Glutamatergic neuron (in vitro differentiated cells): ENCODE results near the gene TANGO2. TPM values are rescaled to one million over a fixed set of nuclear protein-coding genes. Genes with fewer than 3 reads are reported as not detected.
A peak's percentile ranks its signal among the peaks of the same experiment; 100 is the strongest.

Experiments used
- DNase-seq: peaks from one replicate; pipeline ENCODE4 v3.0.0; 2022
- H3K27ac Mint-ChIP-seq: one replicate; pipeline ENCODE4 v1.8.0; 2020; ENCODE audit warnings: mild to moderate bottlenecking, mixed read lengths, inconsistent platforms; ENCODE audit not compliant: unreplicated experiment
- H3K27me3 Mint-ChIP-seq: one replicate; pipeline ENCODE4 v1.8.0; 2020; ENCODE audit warnings: mild to moderate bottlenecking, moderate library complexity, mixed read lengths, inconsistent platforms; ENCODE audit not compliant: unreplicated experiment
- H3K36me3 Mint-ChIP-seq: one replicate; pipeline ENCODE4 v1.8.0; 2020; ENCODE audit warnings: mild to moderate bottlenecking, mixed read lengths, inconsistent platforms; ENCODE audit not compliant: unreplicated experiment
- H3K4me1 Mint-ChIP-seq: one replicate; pipeline ENCODE4 v1.8.0; 2020; ENCODE audit warnings: mild to moderate bottlenecking, low read depth, mixed read lengths, inconsistent platforms; ENCODE audit not compliant: unreplicated experiment
- H3K4me3 Mint-ChIP-seq: one replicate; pipeline ENCODE4 v1.8.0; 2020; ENCODE audit warnings: mild to moderate bottlenecking, mixed read lengths, inconsistent platforms; ENCODE audit not compliant: unreplicated experiment
- H3K9me3 Mint-ChIP-seq: one replicate; pipeline ENCODE4 v1.8.0; 2020; ENCODE audit warnings: mild to moderate bottlenecking, moderate library complexity, mixed read lengths, inconsistent platforms; ENCODE audit not compliant: unreplicated experiment
- CTCF ChIP-seq: fragments of 200-600 bp; sonication (generic); IDR thresholded peaks from one replicate; pipeline ENCODE4 v1.5.0; 2021; ENCODE audit not compliant: partially characterized antibody, unreplicated experiment
- total RNA-seq: library from RNA; stranded (reverse); fragmentation: NEBNext Ultra II Directional; extraction: Animal tissue kit (Norgen Biotek cat#: 25700); gene quantifications from one replicate; pipeline ENCODE4 v1.2.1, GENCODE V29; 2021; ENCODE audit not compliant: unreplicated experiment

TANGO2 gene
- total RNA-seq, 1 donor from 2014 or later, result 31.8 TPM

GRCh38 chr22:20027966-20028854 is 7.3 kb downstream of the TANGO2 start:
- Mint-ChIP-seq H3K27ac (no peak overlapping the region), H3K27me3 (peaks cover 2% of the 10 kb centered on the region), H3K9me3 (peaks cover 2% of the 10 kb centered on the region), H3K36me3 (no peaks in the 10 kb centered on the region), H3K4me1 (peaks cover 11% of the 10 kb centered on the region), H3K4me3 (no peak overlapping the region)
- TF ChIP-seq CTCF, result peak; percentile 53
- peak; percentile 25 for DNase-seq

DNA sequence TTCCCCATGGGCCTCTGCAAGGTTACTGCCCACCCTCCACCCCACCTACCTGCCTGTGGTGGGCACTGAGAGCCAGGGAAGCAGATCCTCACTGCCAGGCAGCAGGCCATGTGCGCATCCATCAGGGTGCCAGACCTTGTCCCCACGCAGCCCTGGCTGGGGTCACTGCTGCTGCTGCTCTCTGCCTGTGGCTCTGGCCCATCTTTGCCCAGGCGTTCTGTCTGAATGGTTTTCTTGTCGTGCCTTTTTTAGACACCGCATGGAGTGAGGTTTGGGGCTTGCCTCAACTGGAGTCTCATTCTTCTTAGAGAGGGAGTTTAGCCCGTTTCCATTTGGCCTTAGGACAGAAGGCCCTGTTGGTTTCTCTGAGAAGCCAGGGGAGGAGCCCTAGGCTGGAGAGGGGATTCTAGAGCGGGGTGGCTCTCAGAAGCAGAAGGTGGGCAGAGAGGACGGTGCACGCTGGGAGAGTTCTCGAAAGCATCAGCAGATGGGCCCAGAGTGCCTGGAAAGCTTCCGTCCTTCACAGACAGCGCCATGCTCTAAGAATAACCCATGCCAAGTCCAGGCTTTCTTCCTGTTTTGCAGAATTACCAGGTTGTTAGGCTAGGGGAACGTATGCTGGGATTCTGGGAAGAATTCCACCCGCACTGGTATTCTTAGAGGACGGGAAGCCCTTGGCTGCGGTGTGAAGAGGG is 8.1 kb downstream of the TANGO2 start:
- peaks cover 2% of the 10 kb centered on the region for H3K9me3 Mint-ChIP-seq
- DNase-seq, result no peak
- peaks cover 9% of the 10 kb centered on the region for H3K4me1 Mint-ChIP-seq
- no peaks in the 10 kb centered on the region for H3K36me3 Mint-ChIP-seq
- H3K4me3 Mint-ChIP-seq, result no peak overlapping the region
- TF ChIP-seq CTCF, result no peak
- peaks cover 2% of the 10 kb centered on the region for H3K27me3 Mint-ChIP-seq
- H3K27ac Mint-ChIP-seq, result no peak overlapping the region

GRCh38 chr22:20029550-20030225 is 8.8 kb downstream of the TANGO2 start:
- peaks cover 2% of the 10 kb centered on the region for H3K27me3 Mint-ChIP-seq
- no peaks in the 10 kb centered on the region for H3K36me3 Mint-ChIP-seq
- no peak for TF ChIP-seq CTCF
- H3K4me3 Mint-ChIP-seq, result no peak overlapping the region
- H3K4me1 Mint-ChIP-seq, result peaks cover 6% of the 10 kb centered on the region
- no peak overlapping the region for H3K27ac Mint-ChIP-seq
- DNase-seq, result no peak
- H3K9me3 Mint-ChIP-seq, result peaks cover 2% of the 10 kb centered on the region

GRCh38 chr22:20031732-20032406 is 11.0 kb downstream of the TANGO2 start:
- no peaks in the 10 kb centered on the region for H3K36me3 Mint-ChIP-seq
- peaks cover 2% of the 10 kb centered on the region for H3K27me3 Mint-ChIP-seq
- DNase-seq, result no peak
- TF ChIP-seq CTCF, result no peak
- H3K27ac Mint-ChIP-seq, result no peak overlapping the region
- H3K9me3 Mint-ChIP-seq, result peaks cover 4% of the 10 kb centered on the region
- H3K4me3 Mint-ChIP-seq, result no peak overlapping the region
- H3K4me1 Mint-ChIP-seq, result peaks cover 9% of the 10 kb centered on the region
